Measurements from ENCODE around the gene ERBB4. TPM values are rescaled to one million over a fixed set of nuclear protein-coding genes. Genes with fewer than 3 reads are reported as not detected.

Gene ERBB4
- total and polyA plus RNA-seq, 2 of the 8 experiments (the other 6 are each of a cell fraction or from before 2014, with no cell fraction given): 0.34 to 1.3 TPM

GRCh38 chr2:212024040-212024439, 514.6 kb downstream of the ERBB4 start (continued):
- TF ChIP-seq, protein P1, sequence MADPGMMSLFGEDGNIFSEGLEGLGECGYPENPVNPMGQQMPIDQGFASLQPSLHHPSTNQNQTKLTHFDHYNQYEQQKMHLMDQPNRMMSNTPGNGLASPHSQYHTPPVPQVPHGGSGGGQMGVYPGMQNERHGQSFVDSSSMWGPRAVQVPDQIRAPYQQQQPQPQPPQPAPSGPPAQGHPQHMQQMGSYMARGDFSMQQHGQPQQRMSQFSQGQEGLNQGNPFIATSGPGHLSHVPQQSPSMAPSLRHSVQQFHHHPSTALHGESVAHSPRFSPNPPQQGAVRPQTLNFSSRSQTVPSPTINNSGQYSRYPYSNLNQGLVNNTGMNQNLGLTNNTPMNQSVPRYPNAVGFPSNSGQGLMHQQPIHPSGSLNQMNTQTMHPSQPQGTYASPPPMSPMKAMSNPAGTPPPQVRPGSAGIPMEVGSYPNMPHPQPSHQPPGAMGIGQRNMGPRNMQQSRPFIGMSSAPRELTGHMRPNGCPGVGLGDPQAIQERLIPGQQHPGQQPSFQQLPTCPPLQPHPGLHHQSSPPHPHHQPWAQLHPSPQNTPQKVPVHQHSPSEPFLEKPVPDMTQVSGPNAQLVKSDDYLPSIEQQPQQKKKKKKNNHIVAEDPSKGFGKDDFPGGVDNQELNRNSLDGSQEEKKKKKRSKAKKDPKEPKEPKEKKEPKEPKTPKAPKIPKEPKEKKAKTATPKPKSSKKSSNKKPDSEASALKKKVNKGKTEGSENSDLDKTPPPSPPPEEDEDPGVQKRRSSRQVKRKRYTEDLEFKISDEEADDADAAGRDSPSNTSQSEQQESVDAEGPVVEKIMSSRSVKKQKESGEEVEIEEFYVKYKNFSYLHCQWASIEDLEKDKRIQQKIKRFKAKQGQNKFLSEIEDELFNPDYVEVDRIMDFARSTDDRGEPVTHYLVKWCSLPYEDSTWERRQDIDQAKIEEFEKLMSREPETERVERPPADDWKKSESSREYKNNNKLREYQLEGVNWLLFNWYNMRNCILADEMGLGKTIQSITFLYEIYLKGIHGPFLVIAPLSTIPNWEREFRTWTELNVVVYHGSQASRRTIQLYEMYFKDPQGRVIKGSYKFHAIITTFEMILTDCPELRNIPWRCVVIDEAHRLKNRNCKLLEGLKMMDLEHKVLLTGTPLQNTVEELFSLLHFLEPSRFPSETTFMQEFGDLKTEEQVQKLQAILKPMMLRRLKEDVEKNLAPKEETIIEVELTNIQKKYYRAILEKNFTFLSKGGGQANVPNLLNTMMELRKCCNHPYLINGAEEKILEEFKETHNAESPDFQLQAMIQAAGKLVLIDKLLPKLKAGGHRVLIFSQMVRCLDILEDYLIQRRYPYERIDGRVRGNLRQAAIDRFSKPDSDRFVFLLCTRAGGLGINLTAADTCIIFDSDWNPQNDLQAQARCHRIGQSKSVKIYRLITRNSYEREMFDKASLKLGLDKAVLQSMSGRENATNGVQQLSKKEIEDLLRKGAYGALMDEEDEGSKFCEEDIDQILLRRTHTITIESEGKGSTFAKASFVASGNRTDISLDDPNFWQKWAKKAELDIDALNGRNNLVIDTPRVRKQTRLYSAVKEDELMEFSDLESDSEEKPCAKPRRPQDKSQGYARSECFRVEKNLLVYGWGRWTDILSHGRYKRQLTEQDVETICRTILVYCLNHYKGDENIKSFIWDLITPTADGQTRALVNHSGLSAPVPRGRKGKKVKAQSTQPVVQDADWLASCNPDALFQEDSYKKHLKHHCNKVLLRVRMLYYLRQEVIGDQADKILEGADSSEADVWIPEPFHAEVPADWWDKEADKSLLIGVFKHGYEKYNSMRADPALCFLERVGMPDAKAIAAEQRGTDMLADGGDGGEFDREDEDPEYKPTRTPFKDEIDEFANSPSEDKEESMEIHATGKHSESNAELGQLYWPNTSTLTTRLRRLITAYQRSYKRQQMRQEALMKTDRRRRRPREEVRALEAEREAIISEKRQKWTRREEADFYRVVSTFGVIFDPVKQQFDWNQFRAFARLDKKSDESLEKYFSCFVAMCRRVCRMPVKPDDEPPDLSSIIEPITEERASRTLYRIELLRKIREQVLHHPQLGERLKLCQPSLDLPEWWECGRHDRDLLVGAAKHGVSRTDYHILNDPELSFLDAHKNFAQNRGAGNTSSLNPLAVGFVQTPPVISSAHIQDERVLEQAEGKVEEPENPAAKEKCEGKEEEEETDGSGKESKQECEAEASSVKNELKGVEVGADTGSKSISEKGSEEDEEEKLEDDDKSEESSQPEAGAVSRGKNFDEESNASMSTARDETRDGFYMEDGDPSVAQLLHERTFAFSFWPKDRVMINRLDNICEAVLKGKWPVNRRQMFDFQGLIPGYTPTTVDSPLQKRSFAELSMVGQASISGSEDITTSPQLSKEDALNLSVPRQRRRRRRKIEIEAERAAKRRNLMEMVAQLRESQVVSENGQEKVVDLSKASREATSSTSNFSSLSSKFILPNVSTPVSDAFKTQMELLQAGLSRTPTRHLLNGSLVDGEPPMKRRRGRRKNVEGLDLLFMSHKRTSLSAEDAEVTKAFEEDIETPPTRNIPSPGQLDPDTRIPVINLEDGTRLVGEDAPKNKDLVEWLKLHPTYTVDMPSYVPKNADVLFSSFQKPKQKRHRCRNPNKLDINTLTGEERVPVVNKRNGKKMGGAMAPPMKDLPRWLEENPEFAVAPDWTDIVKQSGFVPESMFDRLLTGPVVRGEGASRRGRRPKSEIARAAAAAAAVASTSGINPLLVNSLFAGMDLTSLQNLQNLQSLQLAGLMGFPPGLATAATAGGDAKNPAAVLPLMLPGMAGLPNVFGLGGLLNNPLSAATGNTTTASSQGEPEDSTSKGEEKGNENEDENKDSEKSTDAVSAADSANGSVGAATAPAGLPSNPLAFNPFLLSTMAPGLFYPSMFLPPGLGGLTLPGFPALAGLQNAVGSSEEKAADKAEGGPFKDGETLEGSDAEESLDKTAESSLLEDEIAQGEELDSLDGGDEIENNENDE (IDR thresholded peaks at IDR 0.05; ENCODE audit: insufficient replicate concordance, low read length): no peak
- TF ChIP-seq KDM4A (IDR thresholded peaks at IDR 0.05; ENCODE audit: low read depth, low read length, severe bottlenecking): no peak
- no peak for TF ChIP-seq SAP30 (IDR thresholded peaks at IDR 0.05; ENCODE audit: insufficient read depth, insufficient replicate concordance, low read length)
- TF ChIP-seq SP1 (IDR thresholded peaks at IDR 0.05; ENCODE audit: low read depth, low read length): no peak
